ENCODE data around the gene ZNF580. TPM values are rescaled to one million over a fixed set of nuclear protein-coding genes. Genes with fewer than 3 reads are reported as not detected.

ZNF580 gene
- total and polyA plus RNA-seq, 2 of the 8 experiments (the other 6 are each of a cell fraction or from before 2014, with no cell fraction given), result 12.0 to 24.6 TPM

DNA sequence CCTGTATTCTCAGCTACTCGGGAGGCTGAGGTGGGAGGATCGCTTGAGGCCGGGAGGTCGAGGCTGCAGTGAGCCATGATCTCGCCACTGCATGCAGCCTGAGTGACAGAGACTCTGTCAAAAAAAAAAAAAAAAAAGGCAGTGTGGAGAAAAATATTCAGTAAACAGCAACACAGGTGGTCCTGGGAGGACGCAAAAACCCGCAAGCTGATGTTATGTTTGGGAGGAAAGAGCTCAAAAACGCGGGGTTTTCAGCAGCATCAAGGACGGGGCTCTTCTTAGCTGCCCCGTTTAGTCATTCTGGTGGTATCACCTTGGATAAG lies 15.8 kb upstream of the ZNF580 start:
- no peak overlapping the region for H4K8ac ChIP-seq (ENCODE audit: extremely low read depth, insufficient read depth, low read length)
- no peak overlapping the region for H4K91ac ChIP-seq (replicated peaks; ENCODE audit: insufficient read length, low read length)
- no peak overlapping the region for H2BK120ac ChIP-seq (replicated peaks; ENCODE audit: low read depth, low read length)
- no peaks in the 10 kb centered on the region for H3K79me2 ChIP-seq (ENCODE audit: control insufficient read depth in 1 of 2, insufficient read depth in 2 of 2, low read length in 2 of 2)
- peak overlapping the region; percentile 94 for H2AFZ ChIP-seq (ENCODE audit: low read length)
- no peaks in the 10 kb centered on the region for H3K9me3 ChIP-seq (ENCODE audit: insufficient read depth in 2 of 2, low read depth in 1 of 2, low read length in 1 of 2)
- POLR2A ChIA-PET (ENCODE audit: partially characterized antibody), result interaction anchor here (0.6 to 6.8 kb wide), 15 partner anchors 9 to 366 kb away, joined by 3 to 25 read pairs (median 5); partner anchors contain the start of genes CCDC106, FIZ1, ZNF524 and ZNF581
- H3K79me1 ChIP-seq (ENCODE audit: low read depth, low read length), result no peaks in the 10 kb centered on the region
- TF ChIP-seq POU5F1 (IDR thresholded peaks at IDR 0.05; ENCODE audit: low read depth, low read length) (no peak), NRF1 (IDR thresholded peaks at IDR 0.05; ENCODE audit: low read depth, low read length) (no peak), KDM1A (IDR thresholded peaks at IDR 0.05; ENCODE audit: borderline replicate concordance, low read length) (0 out of 2 replicates have a peak, but pooled peaks have one; percentile 34), KDM5A (IDR thresholded peaks at IDR 0.05; ENCODE audit: low read length) (no peak)
- TF ChIP-seq, protein P1, sequence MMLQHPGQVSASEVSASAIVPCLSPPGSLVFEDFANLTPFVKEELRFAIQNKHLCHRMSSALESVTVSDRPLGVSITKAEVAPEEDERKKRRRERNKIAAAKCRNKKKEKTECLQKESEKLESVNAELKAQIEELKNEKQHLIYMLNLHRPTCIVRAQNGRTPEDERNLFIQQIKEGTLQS (IDR thresholded peaks at IDR 0.05; ENCODE audit: insufficient read depth, low read depth, low read length), result no peak
- CTCF ChIA-PET (ENCODE audit: partially characterized antibody), result interaction anchor here (0.6 to 8.0 kb wide), 4 partner anchors 7 to 551 kb away, joined by 3 to 38 read pairs (median 6); partner anchors contain the start of gene GALP
- H2BK5ac ChIP-seq (ENCODE audit: low read depth, low read length), result no peak overlapping the region
- H3K23ac ChIP-seq (ENCODE audit: insufficient read length), result no peak overlapping the region
- peak overlapping the region; percentile 50 to 80 for H3K4me2 ChIP-seq (ENCODE audit: insufficient read depth in 1 of 2, low read depth in 2 of 2, low read length in 2 of 2)
- peaks cover 1 to 5% of the 10 kb centered on the region in 2 experiments for H4K20me1 ChIP-seq (replicated peaks in 1 of 2; ENCODE audit: control insufficient read depth in 1 of 2, insufficient read depth in 2 of 2, low read length in 2 of 2)
- H3K36me3 ChIP-seq (ENCODE audit: control insufficient read depth in 2 of 4, insufficient read depth in 4 of 4, low read length in 3 of 4), result peaks cover 0 to 11% (median 1%) of the 10 kb centered on the region in 4 experiments; a peak in 4 of 8 replicates
- peak overlapping the region in 3 of 4 experiments; percentile 6 to 95 (median 80); a peak in 3 of 8 replicates for H3K4me3 ChIP-seq (ENCODE audit: extremely low read depth in 1 of 4, insufficient read depth in 2 of 4, low read depth in 3 of 4, low read length in 4 of 4)
- FAIRE-seq, result no peak
- no peak overlapping the region for H2BK12ac ChIP-seq (ENCODE audit: low read depth, low read length)
- H2BK15ac ChIP-seq (ENCODE audit: low read length), result no peak overlapping the region
- H4K5ac ChIP-seq (ENCODE audit: insufficient read length, low read depth, low read length), result no peak overlapping the region
- peaks cover 0 to 3% (median 0%) of the 10 kb centered on the region in 4 experiments; a peak in 3 of 7 replicates for H3K4me1 ChIP-seq (replicated peaks in 1 of 4; ENCODE audit: control insufficient read depth in 3 of 4, insufficient read depth in 4 of 4, low read length in 3 of 4)
- H3K27ac ChIP-seq (ENCODE audit: low read depth, low read length), result no peak overlapping the region
- no peak overlapping the region for H3K56ac ChIP-seq (replicated peaks; ENCODE audit: insufficient read length, low read depth, low read length)
- no peak overlapping the region for H2AK5ac ChIP-seq (ENCODE audit: low read depth, low read length)
- H3K18ac ChIP-seq (ENCODE audit: extremely low read depth, low read length), result no peak overlapping the region
- H3K14ac ChIP-seq (ENCODE audit: insufficient read length), result no peak overlapping the region
- no peaks in the 10 kb centered on the region for H3K23me2 ChIP-seq (ENCODE audit: low read depth, low read length)
- H3K4ac ChIP-seq (replicated peaks; ENCODE audit: insufficient read length, low read depth, low read length), result no peak overlapping the region
- no peak for DNase-seq (ENCODE audit: low read depth in 1 of 2, low spot score in 2 of 2)
- H3K9ac ChIP-seq (replicated peaks in 1 of 4; ENCODE audit: extremely low read depth in 1 of 4, low read depth in 3 of 4, low read length in 3 of 4), result peak overlapping the region in 1 of 4 experiments; percentile 14; a peak in 1 of 7 replicates
- no peaks in the 10 kb centered on the region for H3K27me3 ChIP-seq (replicated peaks in 1 of 4; ENCODE audit: control insufficient read depth in 3 of 4, extremely low read depth in 1 of 4, insufficient read depth in 3 of 4, low read length in 3 of 4)
- WGBS, 2 experiments (ENCODE audit: extremely low coverage in 1 of 2, insufficient coverage in 1 of 2, insufficient read length in 1 of 2, insufficient replicate concordance in 2 of 2, low coverage in 1 of 2, low lambda C conversion rate in 2 of 2, missing lambda C conversion rate in 1 of 2), result 78% methylated on average over 10 of the region's 11 CpGs; no CpG with 5 or more reads in 1 of the 2 experiments
- H2BK20ac ChIP-seq (ENCODE audit: low read length), result no peak overlapping the region

Measured in H1 (cell line).